Stimulated activated CD4-positive, alpha-beta T cell treated with anti-CD3 and anti-CD28 coated beads, Interleukin-15, amount 100 ng/mL, for 24 hours (primary cell): ENCODE results near the gene PNMA3.
"Not testable (repeated sequence)": the region's sequence is repeated elsewhere in the genome, so short reads cannot be mapped to it uniquely, and the experiment has no call there.

Experiments
- DNase-seq: peaks from one replicate; pipeline ENCODE4 v3.0.0-alpha.2; 2020

The PNMA3 gene, protein sequence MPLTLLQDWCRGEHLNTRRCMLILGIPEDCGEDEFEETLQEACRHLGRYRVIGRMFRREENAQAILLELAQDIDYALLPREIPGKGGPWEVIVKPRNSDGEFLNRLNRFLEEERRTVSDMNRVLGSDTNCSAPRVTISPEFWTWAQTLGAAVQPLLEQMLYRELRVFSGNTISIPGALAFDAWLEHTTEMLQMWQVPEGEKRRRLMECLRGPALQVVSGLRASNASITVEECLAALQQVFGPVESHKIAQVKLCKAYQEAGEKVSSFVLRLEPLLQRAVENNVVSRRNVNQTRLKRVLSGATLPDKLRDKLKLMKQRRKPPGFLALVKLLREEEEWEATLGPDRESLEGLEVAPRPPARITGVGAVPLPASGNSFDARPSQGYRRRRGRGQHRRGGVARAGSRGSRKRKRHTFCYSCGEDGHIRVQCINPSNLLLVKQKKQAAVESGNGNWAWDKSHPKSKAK

GRCh38 chrX:153055871-153056749 lies at the start of gene PNMA3:
PNMA3 (plus strand) TSS chrX:153056470; CDS start chrX:153057056, 586 bp downstream.
- peak; percentile 12 for DNase-seq

GRCh38 chrX:153017174-153017573 lies 39.1 kb upstream of the PNMA3 start:
- not testable (repeated sequence) for DNase-seq

DNA sequence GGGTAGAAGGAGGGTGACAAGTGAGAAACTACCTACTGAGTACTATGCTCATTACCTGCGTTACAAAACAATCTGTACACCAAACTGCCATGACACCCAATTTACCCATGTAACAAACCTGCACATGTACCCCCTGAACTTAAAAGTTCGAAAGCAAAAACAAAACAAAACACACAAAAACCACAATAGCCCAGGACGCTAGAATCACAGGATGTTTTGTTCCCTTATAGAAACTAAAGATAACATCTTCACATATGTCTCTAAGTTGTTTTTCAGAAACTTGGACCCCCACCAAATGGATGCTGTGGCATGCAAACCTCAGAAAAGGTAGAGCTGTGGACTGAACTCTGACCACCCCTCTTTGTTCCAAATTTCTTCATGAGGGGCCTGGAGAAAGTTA lies 37.1 kb upstream of the PNMA3 start:
- no peak for DNase-seq

- not testable (repeated sequence) for DNase-seq
These were observed 29.8 kb upstream of the PNMA3 start for GRCh38 chrX:153026501-153026900.

DNA sequence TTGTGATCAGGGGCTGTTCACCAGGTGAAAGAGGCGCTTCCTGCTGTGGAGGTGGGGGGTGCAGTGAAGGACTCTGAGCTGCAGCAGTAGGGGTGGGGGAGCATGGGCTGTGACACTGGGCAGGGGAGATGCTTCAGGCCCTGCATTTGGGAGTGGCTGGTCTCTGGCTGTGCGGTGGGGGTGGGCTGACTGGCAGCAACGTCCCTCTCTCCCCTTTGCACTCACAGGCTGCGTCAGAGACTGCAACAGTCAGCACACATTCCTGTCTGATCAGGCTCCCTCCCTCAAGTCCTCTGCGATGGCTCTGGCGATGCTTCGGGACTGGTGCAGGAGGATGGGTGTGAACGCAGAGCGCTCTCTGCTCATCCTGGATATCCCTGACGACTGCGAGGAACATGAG lies 27.8 kb upstream of the PNMA3 start:
- DNase-seq: not testable (repeated sequence)

GRCh38 chrX:153029162-153029561 lies 27.1 kb upstream of the PNMA3 start:
- no peak for DNase-seq

GRCh38 chrX:153029875-153030274 lies 26.4 kb upstream of the PNMA3 start:
- DNase-seq: no peak

DNA sequence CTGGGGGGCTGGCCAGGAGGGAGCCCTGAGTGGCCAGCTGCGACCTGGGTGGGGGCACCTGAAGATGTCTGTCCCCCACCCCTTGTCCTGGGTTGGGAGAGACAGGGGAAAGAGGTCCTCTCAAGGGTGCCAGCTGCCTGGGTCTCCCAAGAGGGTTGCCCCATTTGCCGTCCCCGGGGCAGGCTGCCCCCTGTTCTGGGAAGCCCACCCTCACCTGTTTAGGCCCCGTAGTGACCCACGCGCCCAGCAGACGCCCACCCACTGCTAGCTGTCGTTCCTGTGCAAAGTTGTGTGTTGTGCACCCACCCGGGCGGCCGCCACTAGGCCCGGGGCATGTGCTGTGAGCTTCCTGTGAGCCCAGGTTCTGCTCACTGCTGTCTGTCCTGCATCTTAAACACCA lies 25.5 kb upstream of the PNMA3 start:
- no peak for DNase-seq

GRCh38 chrX:153032397-153033118 lies 23.7 kb upstream of the PNMA3 start:
- peak; percentile 71 for DNase-seq

DNA sequence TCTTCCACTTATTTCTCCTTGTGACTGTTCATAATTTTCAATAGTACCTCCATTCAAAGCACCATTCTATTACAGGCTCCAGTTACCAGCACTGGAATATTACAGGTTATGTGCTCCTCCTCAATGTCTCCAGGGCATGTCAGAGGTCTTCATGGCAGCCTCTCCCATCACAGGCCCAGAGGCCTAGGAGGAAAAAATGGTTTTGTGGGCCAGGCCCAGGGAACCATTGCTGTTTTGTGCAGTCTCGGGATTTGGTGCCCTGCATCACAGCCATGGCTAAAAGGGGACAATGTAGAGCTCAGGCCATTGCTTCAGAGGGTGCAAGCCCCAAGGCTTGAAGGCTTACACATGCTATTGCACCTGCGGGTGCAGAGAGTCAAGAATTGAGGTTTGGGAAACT lies 7.2 kb upstream of the PNMA3 start:
- DNase-seq: no peak

- DNase-seq: no peak
These were observed 3.7 kb upstream of the PNMA3 start for GRCh38 chrX:153052534-153052933.

- DNase-seq: no peak
These were observed 1.0 kb downstream of the PNMA3 start for GRCh38 chrX:153057281-153057680.

DNA sequence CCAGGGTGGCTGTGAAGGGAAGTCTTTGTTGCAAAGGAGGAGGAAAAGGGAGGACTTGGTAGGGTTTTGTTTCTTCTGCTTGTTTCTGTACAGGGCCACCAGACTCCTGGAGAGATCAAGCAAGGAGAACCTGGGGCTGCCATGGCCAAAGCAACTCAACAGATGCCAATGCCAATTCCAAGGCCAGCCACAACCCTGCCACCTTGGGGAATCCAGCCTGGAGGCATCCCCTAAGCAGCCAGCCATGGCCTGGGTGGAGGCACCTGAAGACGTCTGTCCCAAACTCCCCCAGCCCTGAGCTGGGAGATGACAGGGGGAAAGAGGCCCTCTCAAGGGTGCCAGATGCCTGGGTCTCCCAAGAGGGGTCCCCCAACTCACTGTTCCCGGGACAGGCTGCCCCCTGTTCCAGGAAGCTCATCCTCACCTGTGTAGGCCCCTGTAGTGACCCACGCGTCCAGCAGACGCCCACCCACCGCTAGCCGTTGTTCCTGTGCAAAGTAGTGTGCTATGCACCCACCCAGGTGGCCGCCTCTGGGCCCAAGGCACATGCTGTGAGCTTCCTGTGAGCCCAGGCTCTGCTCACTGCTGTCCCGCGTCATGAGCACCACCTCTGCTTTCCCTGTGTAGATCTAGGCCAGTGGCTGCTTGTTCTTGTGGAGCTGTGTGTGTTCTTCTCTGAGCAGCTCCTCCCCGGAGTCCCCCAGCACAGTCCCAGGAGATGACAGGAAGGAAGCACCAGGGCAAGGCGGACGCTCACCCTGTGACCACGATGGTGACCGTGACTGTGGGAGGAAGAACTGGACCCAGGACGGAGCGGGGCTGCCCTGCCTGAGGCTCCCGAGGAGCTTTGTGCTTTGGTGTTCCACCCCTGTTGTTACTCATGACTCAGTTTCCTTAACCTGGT lies 3.2 kb downstream of the PNMA3 start:
- no peak for DNase-seq

DNA sequence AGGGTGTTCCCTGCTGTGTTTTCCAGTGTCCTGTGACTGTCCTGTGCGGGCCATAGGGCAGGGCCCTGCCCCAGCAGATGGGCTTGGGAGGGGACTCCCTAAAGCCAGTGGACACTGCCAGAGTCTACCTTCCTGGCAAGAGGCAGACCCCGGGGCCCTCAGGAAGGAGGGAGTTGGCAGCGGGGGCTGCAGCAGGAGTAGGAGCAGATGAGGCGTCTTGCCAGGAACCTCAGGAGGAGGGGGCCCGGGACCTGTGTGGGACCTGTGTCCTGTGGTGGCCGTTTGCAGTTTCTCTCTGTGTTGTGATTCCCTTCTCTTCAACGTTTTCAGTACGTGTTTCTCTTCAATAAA lies 3.8 kb downstream of the PNMA3 start:
- no peak for DNase-seq

DNA sequence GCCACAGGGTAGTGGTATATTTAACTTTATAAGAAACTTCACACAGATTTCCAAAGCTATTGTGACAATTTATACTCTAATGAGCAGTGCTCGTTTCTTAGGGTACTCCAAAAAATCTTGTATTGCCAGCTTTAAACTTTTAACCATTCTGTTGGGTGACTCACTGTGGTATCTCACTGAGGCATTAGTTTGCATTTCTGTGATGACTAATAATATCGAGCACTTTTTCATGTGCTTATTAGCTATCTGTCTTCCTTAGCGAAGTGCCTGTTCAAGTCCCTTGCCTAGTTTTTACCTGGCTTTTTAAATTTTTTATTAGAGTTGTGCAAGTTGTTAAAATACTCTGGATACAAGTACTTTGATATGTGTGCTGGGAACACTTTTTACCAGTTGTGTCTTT lies 5.5 kb downstream of the PNMA3 start:
- DNase-seq: no peak

- DNase-seq: no peak
These were observed 7.0 kb downstream of the PNMA3 start for GRCh38 chrX:153063315-153063714.

DNA sequence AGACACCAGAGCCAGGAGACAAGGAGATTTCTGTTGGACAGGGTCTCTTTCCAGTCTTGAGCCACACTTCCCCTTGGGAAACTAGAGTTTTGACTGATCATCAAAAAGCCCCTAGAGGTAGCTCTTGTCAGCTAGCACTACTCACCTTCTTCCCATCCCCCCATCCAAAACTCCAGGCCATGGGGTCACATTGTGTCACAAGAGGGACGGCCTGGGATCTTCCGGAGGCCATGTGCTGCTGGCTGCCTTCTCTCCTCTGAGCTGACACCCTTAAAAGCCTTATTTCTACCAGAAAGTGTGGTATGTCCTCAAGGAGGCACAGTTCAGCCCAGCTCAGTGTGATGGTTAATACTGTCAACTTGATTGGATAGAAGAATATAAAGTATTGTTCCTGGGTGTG lies 7.8 kb downstream of the PNMA3 start:
- no peak for DNase-seq

GRCh38 chrX:153065389-153065788 lies 9.1 kb downstream of the PNMA3 start:
- no peak for DNase-seq

DNA sequence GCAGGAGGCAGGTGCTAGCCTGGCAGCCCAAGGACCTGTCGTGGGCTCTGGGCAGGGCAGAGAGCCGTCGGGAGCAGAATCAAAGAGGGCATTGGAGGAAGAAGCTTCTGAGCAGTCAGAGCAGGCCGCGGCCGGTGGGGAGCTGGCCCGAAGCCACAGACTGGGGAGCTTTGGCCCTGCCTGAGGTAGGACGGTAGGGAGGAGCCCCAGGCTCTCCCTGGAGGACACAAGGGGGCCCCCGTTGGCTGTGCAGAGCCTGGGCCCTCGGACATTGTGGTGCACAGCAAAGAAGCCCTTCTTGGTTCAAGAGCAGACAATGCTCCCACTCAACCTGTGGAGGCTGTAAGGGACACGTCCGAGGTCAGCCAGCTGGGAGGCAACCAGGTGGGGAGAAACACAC lies 10.1 kb downstream of the PNMA3 start:
- not testable (repeated sequence) for DNase-seq

- not testable (repeated sequence) for DNase-seq
These were observed 15.8 kb downstream of the PNMA3 start, which contains the start of gene PNMA6A for GRCh38 chrX:153071909-153072583. PNMA6A (plus strand) TSS chrX:153072454; CDS start chrX:153073063, 609 bp downstream.

DNA sequence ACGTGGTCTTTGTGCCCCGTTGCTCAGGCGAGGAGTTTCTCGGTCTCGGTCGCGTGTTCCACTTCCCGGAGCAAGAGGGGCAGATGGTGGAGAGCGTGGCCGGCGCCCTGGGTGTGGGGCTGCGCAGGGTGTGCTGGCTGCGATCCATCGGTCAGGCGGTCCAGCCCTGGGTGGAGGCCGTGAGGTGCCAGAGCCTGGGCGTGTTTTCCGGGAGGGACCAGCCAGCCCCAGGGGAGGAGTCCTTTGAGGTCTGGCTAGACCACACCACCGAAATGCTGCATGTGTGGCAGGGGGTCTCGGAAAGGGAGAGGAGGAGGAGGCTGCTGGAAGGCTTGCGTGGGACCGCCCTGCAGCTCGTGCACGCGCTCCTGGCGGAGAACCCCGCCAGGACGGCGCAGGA lies 17.1 kb downstream of the PNMA3 start:
- not testable (repeated sequence) for DNase-seq
